GM19468 (cell line): Measurements from ENCODE around the gene KRTAP1-5.
"Not testable (repeated sequence)": the region's sequence is repeated elsewhere in the genome, so short reads cannot be mapped to it uniquely, and the experiment has no call there.

Source experiments
- ATAC-seq: cut with Tn5 transposase; IDR thresholded peaks from one replicate; pipeline ENCODE4 v1.9.1; 2021; ENCODE audit warnings: mild to moderate bottlenecking, moderate library complexity, moderate number of reproducible peaks; ENCODE audit not compliant: unreplicated experiment; ENCODE audit errors: extremely low read depth

KRTAP1-5 gene

DNA sequence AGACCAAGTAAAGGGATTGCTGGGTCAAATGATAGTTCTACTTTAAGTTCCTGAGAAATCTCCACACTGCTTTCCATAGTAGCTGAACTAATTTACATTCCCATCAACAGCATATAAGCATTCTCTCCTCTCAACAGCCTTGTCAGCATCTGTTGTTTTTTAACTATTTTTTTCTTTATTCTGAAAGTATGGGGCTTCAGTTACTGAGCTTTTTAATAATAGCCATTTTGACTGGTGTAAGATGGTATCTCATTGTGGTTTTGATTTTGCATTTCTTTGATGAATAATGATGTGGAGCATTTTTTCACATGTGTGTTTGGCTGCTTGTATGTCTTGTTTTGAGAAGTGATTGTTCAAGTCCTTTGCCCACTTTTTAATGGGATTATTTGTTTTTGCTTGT is 25.6 kb upstream of the KRTAP1-5 start:
- no peak for ATAC-seq

DNA sequence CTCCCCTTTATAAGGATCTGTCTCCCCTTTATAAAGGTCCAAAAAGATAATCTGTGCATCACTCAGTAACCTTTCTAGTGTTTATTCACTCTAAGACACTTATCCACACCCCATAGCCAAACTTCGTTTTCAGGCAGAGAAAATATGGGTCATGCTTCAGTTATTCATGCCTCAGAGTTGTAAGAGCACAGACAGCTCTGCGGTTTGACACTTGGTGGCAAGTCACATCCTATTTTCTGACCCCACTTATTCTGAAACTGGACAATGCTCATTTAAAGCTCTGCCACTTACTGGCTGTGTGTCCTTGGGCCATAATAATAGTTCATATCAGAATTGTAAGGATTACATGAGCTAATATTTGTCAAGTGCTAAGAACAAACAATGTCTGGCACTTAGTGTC is 22.1 kb upstream of the KRTAP1-5 start:
- no peak for ATAC-seq

DNA sequence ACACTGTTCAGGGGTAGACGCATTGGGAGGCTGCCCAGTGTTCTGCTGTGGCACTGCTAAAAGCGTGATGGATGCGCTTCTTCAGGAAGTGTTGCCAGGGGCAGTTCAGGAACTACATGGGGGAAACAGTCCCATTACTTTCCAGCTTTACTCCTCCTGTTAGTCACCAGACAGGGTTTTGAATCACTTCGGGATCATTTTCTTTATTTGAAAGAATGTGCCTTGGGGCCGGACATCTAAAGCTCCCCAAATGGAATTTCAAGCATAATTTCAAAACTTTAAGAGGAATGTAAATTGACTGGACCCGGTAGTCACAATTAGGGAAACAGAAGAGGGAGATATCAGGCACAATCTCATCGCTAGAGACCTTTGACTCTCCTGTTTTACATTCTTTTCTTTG is 21.4 kb upstream of the KRTAP1-5 start:
- no peak for ATAC-seq

DNA sequence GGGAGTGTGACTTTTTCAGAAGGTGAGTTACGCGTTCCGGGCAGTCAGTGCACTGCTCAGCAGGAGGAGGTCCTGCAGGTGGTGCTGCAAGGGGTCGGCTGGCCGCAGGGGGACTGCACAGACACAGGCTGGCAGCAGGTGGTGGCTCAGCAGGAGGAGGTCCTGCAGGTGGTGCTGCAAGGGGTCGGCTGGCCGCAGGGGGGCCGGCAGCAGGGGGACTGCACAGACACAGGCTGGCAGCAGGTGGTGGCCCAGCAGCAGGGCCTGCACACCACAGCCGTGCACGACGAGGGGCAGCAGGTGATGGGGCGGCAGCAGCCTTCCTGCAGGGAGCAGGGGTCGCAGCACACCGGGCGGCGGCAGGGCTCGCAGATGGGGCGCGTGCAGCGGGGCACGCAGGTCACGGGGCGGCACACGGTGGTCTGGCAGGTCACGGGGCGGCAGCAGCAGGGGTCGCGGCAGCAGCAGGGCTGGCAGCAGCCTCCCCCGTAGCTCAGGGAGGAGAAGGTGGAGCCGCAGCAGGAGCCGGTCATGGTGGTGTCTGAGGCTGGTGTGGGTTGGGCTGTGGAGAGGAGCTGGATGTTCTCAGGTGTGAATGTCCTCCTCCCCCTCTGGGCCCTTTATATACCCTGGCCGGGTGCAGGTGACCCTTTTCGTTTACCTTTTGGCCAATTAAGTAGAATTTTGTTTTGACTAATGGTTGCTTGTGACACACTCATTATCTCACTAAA is 19.9 kb upstream of the KRTAP1-5 start, which contains the start of gene KRTAP2-1:
TSS of gene KRTAP2-1 (minus strand) at position 582 of the 731 bp plus-strand sequence. CDS start at position 533, 49 bp downstream.
- not testable (repeated sequence) for ATAC-seq

DNA sequence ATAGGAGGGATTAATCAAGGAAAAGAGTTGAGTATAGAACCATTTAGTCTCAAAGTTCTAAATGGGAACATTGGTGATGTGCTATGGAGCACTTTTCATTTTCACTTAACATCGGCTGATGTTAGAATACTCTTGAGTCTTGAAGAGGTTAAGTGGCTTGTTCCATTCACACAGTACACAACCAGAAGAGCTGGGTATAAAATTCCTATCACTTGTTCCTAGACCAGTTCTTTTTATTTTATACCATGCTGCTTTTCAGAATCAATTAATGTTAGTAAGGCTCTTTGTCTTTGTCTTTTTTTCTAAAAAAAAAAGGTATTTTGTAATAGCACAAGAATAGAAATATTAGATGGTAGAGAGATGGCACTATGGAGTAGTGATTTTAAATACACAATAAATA is 15.9 kb upstream of the KRTAP1-5 start:
- ATAC-seq = no peak

DNA sequence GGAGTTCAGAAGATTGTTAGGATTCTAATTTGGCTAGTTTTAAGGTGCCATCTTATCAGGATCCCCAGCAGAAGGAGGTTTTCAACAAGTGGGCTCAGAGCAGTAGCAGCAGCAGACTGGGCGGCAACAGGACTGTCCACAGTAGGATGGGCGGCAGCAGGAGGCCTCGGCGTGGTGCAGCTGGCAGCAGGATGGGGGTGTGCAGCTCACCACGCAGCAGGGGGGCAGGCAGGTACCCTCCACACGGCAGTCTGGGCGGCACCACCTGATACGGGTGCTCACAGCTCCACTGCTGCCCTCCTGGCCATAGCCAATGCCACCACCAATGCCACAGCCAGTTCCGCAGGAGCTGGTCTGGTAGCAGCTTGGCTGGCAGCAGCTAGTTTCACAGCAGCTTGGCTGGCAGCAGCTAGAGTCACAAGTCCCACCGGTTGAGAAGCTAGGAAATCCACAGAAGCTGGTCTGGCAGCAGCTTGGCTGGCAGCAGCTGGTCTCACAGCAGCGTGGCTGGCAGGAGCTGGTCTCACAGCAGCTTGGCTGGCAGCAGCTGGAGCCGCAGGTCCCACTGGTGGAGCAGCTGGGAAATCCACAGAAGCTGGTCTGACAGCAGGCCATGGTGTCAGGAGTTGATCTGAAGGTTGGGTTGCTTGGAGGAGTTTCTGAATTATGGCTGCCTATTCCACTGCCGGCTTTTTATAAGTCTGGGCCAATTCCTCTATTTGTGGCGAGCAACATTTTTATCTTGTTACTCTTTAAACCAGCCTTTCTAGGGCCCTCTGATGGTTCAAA is 14.0 kb upstream of the KRTAP1-5 start, which contains the start of gene KRTAP1-1:
TSS of gene KRTAP1-1 (minus strand) at position 668 of the 789 bp plus-strand sequence. CDS start at position 615, 53 bp downstream.
- not testable (repeated sequence) for ATAC-seq

DNA sequence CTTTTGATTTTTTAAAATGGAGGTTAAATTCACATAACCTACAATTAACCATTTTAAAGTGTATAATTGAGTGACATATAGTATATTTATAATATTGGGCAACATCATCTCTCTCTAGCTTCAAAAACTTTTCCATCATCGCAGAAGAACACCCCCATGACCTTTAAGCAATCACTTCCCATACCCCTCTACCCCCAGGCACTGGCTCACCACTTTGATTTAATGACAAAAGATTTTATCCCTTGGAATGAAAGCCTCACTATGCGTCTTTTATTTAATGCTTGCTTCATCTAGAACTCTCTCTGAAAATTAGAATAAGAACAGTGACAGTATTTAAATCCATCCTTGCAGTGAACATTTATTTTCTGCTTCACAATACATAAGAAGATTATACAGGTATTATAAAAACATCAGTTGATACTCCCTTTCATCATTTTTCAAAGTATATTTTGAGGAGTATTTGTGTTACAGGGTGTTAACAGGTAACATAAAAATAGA is 10.9 kb upstream of the KRTAP1-5 start:
- ATAC-seq = no peak

DNA sequence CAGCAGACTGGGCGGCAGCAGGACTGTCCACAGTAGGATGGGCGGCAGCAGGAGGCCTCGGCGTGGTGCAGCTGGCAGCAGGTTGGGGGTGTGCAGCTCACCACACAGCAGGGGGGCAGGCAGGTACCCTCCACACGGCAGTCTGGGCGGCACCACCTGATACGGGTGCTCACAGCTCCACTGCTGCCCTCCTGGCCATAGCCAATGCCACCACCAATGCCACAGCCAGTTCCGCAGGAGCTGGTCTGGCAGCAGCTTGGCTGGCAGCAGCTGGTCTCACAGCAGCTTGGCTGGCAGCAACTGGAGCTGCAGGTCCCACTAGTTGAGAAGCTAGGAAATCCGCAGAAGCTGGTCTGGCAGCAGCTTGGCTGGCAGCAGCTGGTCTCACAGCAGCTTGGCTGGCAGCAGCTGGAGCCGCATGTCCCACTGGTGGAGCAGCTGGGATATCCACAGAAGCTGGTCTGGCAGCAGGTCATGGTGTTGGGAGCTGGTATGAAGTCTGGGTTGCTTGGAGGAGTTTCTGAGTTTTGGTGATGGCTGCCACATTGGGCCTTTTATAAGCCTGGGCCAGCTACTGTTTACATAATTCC is 7.4 kb upstream of the KRTAP1-5 start, which contains the start of gene KRTAP1-3:
TSS of gene KRTAP1-3 (minus strand) at position 529 of the 590 bp plus-strand sequence. CDS start at position 476, 53 bp downstream.
- not testable (repeated sequence) for ATAC-seq

DNA sequence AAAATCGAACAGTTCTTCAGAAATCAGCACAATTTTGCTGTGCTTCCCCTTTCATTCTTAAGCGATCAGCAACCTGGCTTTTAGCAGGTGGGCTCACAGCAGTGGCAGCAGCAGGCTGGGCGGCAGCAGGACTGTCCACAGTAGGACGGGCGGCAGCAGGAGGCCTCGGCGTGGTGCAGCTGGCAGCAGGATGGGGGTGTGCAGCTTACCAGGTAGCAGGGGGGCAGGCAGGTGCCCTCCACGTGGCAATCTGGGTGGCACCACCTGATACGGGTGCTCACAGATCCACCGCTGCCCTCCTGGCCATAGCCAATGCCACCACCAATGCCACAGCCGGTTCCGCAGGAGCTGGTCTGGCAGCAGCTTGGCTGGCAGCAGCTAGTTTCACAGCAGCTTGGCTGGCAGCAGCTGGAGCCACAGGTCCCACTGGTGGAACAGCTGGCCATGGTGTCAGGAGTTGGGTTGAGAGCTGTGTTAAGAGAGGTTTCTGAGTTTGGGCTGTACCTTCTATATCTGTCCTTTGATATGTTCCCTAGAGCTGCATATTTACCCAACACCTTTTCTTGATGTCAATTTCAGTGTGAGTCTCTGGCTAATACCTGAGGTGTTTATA is 2.7 kb upstream of the KRTAP1-5 start, which contains the start of gene KRTAP1-4:
TSS of gene KRTAP1-4 (minus strand) at position 563 of the 613 bp plus-strand sequence. CDS start at position 446, 117 bp downstream.
- no peak for ATAC-seq

DNA sequence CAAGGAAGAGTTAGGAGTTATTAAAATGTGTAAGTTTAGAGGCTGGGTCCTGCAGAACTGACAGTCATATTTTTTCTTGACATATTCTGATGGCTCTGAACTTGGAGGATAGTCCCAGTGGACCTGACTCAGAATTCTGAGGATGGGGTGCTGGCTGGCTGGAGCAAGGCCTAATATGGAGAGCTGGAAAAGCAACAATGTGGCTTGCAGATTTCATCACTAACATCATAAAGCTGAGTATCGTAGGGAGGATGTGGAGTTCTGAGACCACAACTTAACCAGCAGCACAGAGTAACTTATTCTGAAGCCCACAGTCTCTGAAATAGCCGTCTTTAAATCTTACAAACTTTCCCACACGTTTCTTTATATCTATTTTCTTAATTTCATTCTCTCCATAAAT is 2.3 kb downstream of the KRTAP1-5 start:
- no peak for ATAC-seq

DNA sequence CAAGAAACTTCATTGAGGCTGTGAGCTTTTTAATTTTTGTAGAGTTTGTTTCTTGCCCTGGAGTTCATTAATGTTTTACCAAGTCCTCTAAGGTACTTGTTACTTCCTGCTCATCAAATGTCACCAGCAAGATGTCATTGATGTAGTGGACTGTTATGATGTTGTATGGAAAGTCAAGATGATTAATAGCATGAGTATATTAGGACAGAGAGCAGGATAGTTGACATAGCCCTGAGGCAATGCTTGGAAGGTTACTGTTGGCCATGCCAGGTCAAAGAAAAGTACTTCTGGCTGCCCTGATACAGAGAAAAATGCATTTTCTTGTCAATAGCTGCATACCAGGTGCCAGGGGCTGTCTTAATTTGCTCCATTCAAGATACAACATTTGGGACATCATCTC is 6.7 kb downstream of the KRTAP1-5 start:
- no peak for ATAC-seq

DNA sequence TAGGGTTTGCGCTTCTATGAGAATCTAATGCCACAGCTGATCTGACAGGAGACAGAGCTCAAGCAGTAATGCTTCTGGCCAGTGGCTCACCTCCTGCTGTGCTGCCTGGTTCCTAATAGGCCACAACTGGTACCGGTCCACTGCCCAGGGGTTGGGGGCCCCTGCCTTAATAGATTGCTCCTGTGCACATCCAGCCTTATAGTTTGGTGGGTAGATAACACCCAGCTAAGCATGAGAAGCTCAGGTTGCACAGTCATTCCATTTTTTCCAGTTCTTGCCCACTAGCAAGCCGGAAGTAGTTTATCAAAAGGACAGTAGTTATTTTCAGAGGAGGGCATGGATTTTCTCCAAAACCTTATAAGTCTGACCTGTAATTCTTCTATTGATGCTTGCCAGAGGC is 7.6 kb downstream of the KRTAP1-5 start:
- no peak for ATAC-seq

DNA sequence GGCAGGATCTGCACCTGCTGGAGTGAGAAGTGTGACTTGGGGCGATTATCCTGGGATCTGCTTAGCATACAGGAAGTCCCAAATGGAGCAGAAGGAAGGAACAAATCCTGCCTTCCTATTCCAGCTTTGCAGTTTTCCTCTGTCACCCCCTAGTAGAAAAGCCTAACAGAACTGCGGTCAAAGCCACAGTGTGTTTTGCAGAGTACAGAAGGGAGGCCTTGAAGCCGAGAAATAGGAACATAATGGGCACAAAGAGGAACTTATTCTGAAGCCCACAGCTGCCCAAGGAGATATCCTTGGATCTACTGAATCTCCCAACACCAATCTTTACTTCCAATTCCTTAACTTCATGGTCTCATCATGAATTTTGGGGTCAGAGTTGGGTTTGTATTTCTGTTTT is 8.5 kb downstream of the KRTAP1-5 start:
- ATAC-seq = no peak

DNA sequence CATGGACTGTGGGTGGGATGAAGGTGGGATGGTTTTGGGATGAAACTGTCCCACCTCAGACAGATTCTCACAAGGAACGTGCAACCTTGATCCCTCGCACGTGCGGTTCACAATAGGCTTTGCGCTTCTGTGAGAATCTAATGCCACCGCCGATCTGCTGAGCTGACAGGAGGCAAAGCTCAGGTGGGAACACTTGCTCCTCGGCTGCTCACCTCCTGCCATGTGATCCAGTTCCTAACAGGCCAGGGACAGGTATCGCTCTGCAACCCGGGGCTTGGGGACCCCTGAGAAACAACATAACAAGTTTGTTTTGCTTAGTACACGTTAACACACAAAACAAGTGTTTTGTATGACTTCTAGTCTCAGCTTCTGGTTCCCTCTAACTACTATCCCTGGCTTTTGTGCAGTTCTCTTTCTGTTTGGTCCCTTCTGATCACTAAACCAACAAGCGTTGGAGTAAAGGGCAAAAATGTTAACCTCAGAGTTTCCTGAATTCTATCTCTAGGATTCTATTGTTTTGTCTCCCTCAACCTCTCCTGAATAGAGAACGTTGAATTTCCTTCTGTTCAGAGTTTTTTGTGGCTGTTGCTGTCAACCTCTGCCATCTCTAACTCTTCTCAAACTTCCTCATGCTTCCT is 10.3 kb downstream of the KRTAP1-5 start:
- no peak for ATAC-seq

DNA sequence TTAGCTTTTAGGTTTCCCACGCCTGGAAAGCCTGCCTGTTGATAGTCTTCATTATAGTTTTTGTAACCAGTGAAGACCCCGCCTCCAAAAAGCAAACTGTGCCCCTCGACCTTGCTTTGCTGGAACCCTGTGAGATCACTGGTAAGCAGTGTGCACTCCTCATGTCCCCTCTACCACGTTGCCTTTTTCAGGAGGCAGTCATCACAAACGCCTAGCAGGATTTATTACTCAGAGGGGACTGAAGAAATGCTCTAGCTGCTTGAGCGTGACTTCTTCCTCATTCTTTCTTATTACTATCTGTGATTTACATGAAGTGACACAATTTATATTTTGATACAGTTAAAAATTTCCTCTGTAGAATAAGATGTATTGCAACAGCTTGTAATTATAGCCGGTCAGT is 11.6 kb downstream of the KRTAP1-5 start:
- no peak for ATAC-seq

DNA sequence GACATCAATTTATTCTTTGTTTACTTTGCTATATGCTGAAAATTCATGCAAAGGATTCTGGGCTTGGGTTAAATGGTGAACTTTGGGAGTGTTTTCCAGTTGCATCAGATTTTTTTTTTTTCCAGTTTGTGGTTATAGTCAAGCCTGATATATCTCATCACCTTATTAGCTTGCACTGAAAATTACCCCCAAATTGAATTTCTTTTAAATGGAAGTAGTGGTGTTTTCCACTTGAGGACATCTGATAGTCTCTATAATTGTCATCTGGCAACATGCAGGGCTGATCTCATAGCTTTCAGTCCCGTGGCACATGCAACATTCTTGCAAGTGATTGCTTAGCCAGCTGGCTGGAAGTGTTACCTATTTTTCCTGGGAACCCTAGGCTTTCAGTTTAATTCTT is 13.4 kb downstream of the KRTAP1-5 start:
- no peak for ATAC-seq

DNA sequence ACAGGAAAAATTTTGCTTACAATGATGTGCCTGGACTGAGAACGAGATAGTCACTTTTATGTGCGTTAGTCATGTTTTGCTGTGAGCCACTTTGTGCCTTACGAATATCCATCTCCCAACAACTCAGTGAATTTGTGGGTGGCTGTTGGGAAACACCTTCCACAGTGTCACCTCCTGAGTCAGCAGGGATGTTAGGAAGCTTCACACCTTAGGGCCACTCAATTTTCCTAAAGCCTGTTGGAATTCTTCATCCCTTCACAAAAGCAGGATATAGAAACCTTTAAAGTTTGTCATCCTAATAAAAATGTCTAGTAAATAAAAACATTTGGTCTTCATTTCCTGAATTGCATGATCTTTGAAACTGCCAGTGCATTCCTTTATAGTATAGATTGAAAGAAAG is 13.8 kb downstream of the KRTAP1-5 start:
- no peak for ATAC-seq

DNA sequence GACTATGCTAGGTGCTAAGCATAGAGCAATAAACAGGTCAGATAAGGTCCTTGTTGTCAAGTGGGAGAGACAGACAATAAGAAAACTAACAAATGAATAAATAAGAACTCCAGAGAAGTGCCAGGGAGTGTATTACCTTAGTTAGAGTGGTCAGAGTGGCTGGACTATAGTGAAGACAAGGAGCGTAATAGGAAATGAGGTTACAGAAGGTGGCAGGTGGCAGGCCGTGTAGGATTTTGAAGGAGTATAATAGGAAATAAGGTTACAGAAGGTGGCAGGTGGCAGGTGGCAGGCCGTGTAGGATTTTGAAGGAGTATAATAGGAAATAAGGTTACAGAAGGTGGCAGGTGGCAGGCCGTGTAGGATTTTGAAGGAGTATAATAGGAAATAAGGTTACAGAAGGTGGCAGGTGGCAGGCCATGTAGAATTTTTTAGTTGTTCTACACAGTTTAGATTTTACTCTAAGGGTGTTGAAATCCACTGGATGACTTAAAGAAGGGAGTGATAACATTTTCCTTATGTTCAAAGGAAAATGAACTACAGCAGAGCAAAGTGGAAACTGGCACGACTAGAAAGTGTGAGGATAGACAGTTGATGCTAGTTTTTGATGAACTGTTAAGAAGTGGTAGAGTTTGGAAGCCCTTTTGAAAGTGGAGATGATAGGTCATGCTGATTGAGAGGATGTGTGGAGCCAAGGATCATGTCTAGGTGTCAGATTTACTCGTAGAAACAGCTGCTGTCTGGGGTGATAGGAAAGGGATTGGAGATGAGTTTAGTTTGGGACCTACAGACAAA is 14.5 kb downstream of the KRTAP1-5 start:
- no peak for ATAC-seq

DNA sequence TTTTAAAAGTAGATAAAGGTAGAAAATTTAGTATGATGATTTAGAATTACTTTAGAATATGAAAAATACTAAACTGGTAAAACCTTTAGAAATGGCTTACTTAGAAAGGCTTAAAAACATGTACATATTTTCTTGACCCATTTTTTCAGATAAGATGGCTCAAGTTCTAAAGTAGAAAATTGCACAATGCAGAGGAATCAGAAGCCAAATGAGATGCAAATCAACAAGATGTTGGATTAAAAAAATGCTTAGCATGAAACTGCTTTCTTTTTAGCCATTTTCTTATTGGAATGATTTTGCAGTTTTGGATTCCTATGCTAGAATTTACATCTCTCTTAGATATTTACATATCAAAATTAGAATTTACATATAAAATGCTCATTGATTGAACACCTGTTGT is 16.6 kb downstream of the KRTAP1-5 start:
- no peak for ATAC-seq
